Astrocyte (in vitro differentiated cells and primary cell): Measurements from ENCODE around the gene VWA8. TPM values are rescaled to one million over a fixed set of nuclear protein-coding genes. Genes with fewer than 3 reads are reported as not detected.

Source experiments
- DNase-seq: peaks from one replicate; pipeline ENCODE4 v3.0.0-alpha.2; 2010; ENCODE audit warnings: low read depth
- FAIRE-seq: peaks from 2 replicates; lab custom pipeline; 2011; peaks lifted over from hg19 to GRCh38; lab: Jason Lieb, UNC
- H2AFZ ChIP-seq: 2 replicates; pipeline ENCODE4 v1.6.0; 2012; ENCODE audit warnings: low read depth, low read length, inconsistent platforms
- H3K27ac ChIP-seq: 2 replicates; pipeline ENCODE4 v1.5.1; 2011; ENCODE audit warnings: low read depth, low read length, inconsistent platforms
- H3K27me3 ChIP-seq: 2 replicates; pipeline ENCODE4 v1.6.0; 2011; ENCODE audit warnings: low read length, inconsistent platforms; ENCODE audit not compliant: insufficient read depth
- H3K36me3 ChIP-seq: 2 replicates; pipeline ENCODE4 v1.5.1; 2011; ENCODE audit warnings: low read length, inconsistent platforms; ENCODE audit not compliant: insufficient read depth
- H3K4me1 ChIP-seq: 2 replicates; pipeline ENCODE4 v1.5.1; 2011; ENCODE audit warnings: low read length, inconsistent platforms; ENCODE audit not compliant: insufficient read depth
- H3K4me2 ChIP-seq: 2 replicates; pipeline ENCODE4 v1.6.0; 2012; ENCODE audit warnings: low read length, inconsistent platforms
- H3K4me3 ChIP-seq: 2 replicates; pipeline ENCODE4 v1.5.1; 2011; ENCODE audit warnings: low read depth, mild to moderate bottlenecking, low read length, inconsistent platforms; ENCODE audit not compliant: insufficient read depth
- H3K79me2 ChIP-seq: 2 replicates; pipeline ENCODE4 v1.6.0; 2012; ENCODE audit warnings: mild to moderate bottlenecking, low read length, inconsistent platforms; ENCODE audit not compliant: insufficient read depth
- H3K9ac ChIP-seq: 2 replicates; pipeline ENCODE4 v1.6.0; 2012; ENCODE audit warnings: mild to moderate bottlenecking, low read length, inconsistent platforms
- H3K9me3 ChIP-seq: 2 replicates; pipeline ENCODE4 v1.5.1; 2012; ENCODE audit warnings: low read depth, mild to moderate bottlenecking, low read length, inconsistent platforms; ENCODE audit not compliant: insufficient read depth
- H4K20me1 ChIP-seq: 2 replicates; pipeline ENCODE4 v1.6.0; 2012; ENCODE audit warnings: low read length, inconsistent platforms; ENCODE audit not compliant: insufficient read depth
- H3K27ac Mint-ChIP-seq: one replicate; pipeline ENCODE4 v1.8.0; 2021; ENCODE audit warnings: mild to moderate bottlenecking, mixed read lengths; ENCODE audit not compliant: unreplicated experiment
- H3K27me3 Mint-ChIP-seq: one replicate; pipeline ENCODE4 v1.8.0; 2021; ENCODE audit warnings: low read depth, mixed read lengths; ENCODE audit not compliant: unreplicated experiment
- H3K36me3 Mint-ChIP-seq: one replicate; pipeline ENCODE4 v1.8.0; 2021; ENCODE audit warnings: low read depth, mixed read lengths; ENCODE audit not compliant: unreplicated experiment
- H3K4me1 Mint-ChIP-seq: one replicate; pipeline ENCODE4 v1.8.0; 2021; ENCODE audit warnings: low read depth, mixed read lengths; ENCODE audit not compliant: unreplicated experiment
- H3K4me3 Mint-ChIP-seq: one replicate; pipeline ENCODE4 v1.8.0; 2021; ENCODE audit warnings: mild to moderate bottlenecking, moderate library complexity, mixed read lengths; ENCODE audit not compliant: unreplicated experiment
- H3K9me3 Mint-ChIP-seq: one replicate; pipeline ENCODE4 v1.8.0; 2021; ENCODE audit warnings: mild to moderate bottlenecking, mixed read lengths; ENCODE audit not compliant: unreplicated experiment
- EZH2 ChIP-seq: IDR thresholded peaks from 2 replicates; pipeline ENCODE4 v1.6.1; 2012; ENCODE audit warnings: mild to moderate bottlenecking, low read length, inconsistent platforms; ENCODE audit not compliant: insufficient read depth
- total RNA-seq: library from RNA; stranded (reverse); gene quantifications from 2 replicates; pipeline ENCODE4 v1.2.1, GENCODE V29; 2021
- TF ChIP-seq, protein P1 (sequence below): IDR thresholded peaks from 2 replicates; pipeline ENCODE4 v1.5.1; 2011; ENCODE audit warnings: low read depth, mild to moderate bottlenecking, inconsistent platforms, low read length, moderate library complexity; ENCODE audit not compliant: insufficient read depth

VWA8 gene
- total RNA-seq, 1 donor from 2014 or later = 15.6 TPM

DNA sequence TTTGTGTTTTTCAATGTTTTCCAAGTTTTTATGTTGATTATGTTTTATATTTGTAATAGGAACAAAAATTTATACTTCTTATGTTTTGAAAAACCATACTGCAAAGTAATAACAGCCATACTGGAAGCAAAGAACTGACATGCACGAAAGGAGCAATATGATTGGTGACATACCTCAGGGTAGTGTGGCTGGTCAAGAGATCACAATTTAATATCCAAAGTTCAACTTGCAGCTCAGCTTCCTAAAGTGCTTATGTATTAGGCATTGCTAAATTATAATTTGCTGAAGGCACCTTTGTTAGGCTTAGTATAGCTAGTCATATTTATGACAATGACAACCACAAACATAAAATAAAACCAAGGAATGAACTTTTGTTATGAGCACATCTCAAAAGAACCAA is 25.9 kb downstream of the VWA8 start:
- no peak overlapping the region for H2AFZ ChIP-seq
- H3K27ac Mint-ChIP-seq = no peak overlapping the region
- H3K4me1 ChIP-seq = no peaks in the 10 kb centered on the region
- TF ChIP-seq, protein P1, sequence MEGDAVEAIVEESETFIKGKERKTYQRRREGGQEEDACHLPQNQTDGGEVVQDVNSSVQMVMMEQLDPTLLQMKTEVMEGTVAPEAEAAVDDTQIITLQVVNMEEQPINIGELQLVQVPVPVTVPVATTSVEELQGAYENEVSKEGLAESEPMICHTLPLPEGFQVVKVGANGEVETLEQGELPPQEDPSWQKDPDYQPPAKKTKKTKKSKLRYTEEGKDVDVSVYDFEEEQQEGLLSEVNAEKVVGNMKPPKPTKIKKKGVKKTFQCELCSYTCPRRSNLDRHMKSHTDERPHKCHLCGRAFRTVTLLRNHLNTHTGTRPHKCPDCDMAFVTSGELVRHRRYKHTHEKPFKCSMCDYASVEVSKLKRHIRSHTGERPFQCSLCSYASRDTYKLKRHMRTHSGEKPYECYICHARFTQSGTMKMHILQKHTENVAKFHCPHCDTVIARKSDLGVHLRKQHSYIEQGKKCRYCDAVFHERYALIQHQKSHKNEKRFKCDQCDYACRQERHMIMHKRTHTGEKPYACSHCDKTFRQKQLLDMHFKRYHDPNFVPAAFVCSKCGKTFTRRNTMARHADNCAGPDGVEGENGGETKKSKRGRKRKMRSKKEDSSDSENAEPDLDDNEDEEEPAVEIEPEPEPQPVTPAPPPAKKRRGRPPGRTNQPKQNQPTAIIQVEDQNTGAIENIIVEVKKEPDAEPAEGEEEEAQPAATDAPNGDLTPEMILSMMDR = no peak
- TF ChIP-seq EZH2 = no peak
- H3K9me3 ChIP-seq = no peaks in the 10 kb centered on the region
- DNase-seq (no peak), FAIRE-seq (no peak)
- no peaks in the 10 kb centered on the region for H3K27me3 Mint-ChIP-seq
- no peaks in the 10 kb centered on the region for H3K4me1 Mint-ChIP-seq
- H3K27ac ChIP-seq = no peak overlapping the region
- no peaks in the 10 kb centered on the region for H4K20me1 ChIP-seq
- no peak overlapping the region for H3K4me3 Mint-ChIP-seq
- H3K9me3 Mint-ChIP-seq = peaks cover 4% of the 10 kb centered on the region
- no peak overlapping the region for H3K4me3 ChIP-seq
- H3K27me3 ChIP-seq = no peaks in the 10 kb centered on the region
- peaks cover 9% of the 10 kb centered on the region for H3K36me3 Mint-ChIP-seq
- H3K9ac ChIP-seq = no peak overlapping the region
- H3K79me2 ChIP-seq = peaks cover under 1% of the 10 kb centered on the region
- H3K36me3 ChIP-seq = no peaks in the 10 kb centered on the region
- no peak overlapping the region for H3K4me2 ChIP-seq

- Histone ChIP-seq H2AFZ (no peak overlapping the region), H4K20me1 (no peaks in the 10 kb centered on the region), H3K36me3 (no peaks in the 10 kb centered on the region), H3K27me3 (no peaks in the 10 kb centered on the region), H3K27ac (no peak overlapping the region), H3K79me2 (peaks cover 2% of the 10 kb centered on the region), H3K4me3 (no peak overlapping the region), H3K9me3 (no peaks in the 10 kb centered on the region), H3K4me2 (no peak overlapping the region), H3K9ac (no peak overlapping the region), H3K4me1 (no peaks in the 10 kb centered on the region)
- FAIRE-seq (no peak), DNase-seq (no peak)
- H3K27me3 Mint-ChIP-seq = no peaks in the 10 kb centered on the region
- no peak overlapping the region for H3K4me3 Mint-ChIP-seq
- peaks cover 4% of the 10 kb centered on the region for H3K9me3 Mint-ChIP-seq
- peaks cover 9% of the 10 kb centered on the region for H3K36me3 Mint-ChIP-seq
- no peaks in the 10 kb centered on the region for H3K4me1 Mint-ChIP-seq
- no peak overlapping the region for H3K27ac Mint-ChIP-seq
- TF ChIP-seq EZH2 = no peak
- TF ChIP-seq, protein P1 = no peak
These were observed 26.8 kb downstream of the VWA8 start for GRCh38 chr13:41934120-41934519.

- Mint-ChIP-seq H3K4me3 (no peak overlapping the region), H3K36me3 (peaks cover 7% of the 10 kb centered on the region), H3K27ac (no peak overlapping the region), H3K27me3 (no peaks in the 10 kb centered on the region), H3K4me1 (no peaks in the 10 kb centered on the region), H3K9me3 (peaks cover 7% of the 10 kb centered on the region)
- FAIRE-seq = no peak
- Histone ChIP-seq H4K20me1 (no peaks in the 10 kb centered on the region), H3K9me3 (no peaks in the 10 kb centered on the region), H3K27me3 (no peaks in the 10 kb centered on the region), H2AFZ (no peak overlapping the region), H3K27ac (no peak overlapping the region), H3K4me2 (peak overlapping the region; percentile 54), H3K36me3 (no peaks in the 10 kb centered on the region), H3K79me2 (peaks cover 2% of the 10 kb centered on the region), H3K4me1 (no peaks in the 10 kb centered on the region), H3K9ac (no peak overlapping the region), H3K4me3 (no peak overlapping the region)
- DNase-seq = peak; percentile 39
- TF ChIP-seq, protein P1 = no peak
- no peak for TF ChIP-seq EZH2
These were observed 29.6 kb downstream of the VWA8 start for GRCh38 chr13:41931337-41931736.
